NAMALWA (cell line): Measurements from ENCODE around the gene ALDH8A1.

Experiments
- DNase-seq: peaks from one replicate; pipeline ENCODE4 v3.0.0-alpha.2; 2015; ENCODE audit warnings: low spot score

Gene ALDH8A1

GRCh38 chr6:134950482-134950881, 581 bp upstream of the ALDH8A1 start:
- no peak for DNase-seq

- no peak for DNase-seq
These were observed 1.2 kb downstream of the ALDH8A1 start for GRCh38 chr6:134948691-134949090.

- no peak for DNase-seq
These were observed 1.8 kb downstream of the ALDH8A1 start for GRCh38 chr6:134948142-134948541.

- no peak for DNase-seq
These were observed 4.9 kb downstream of the ALDH8A1 start for GRCh38 chr6:134945045-134945444.

GRCh38 chr6:134943522-134944111, 6.3 kb downstream of the ALDH8A1 start:
- no peak for DNase-seq

- no peak for DNase-seq
These were observed 11.0 kb downstream of the ALDH8A1 start for GRCh38 chr6:134938896-134939295.

- no peak for DNase-seq
These were observed 12.5 kb downstream of the ALDH8A1 start for GRCh38 chr6:134937426-134937825.

GRCh38 chr6:134936931-134937330, 13.0 kb downstream of the ALDH8A1 start:
- no peak for DNase-seq

GRCh38 chr6:134936476-134936875, 13.4 kb downstream of the ALDH8A1 start:
- no peak for DNase-seq

GRCh38 chr6:134934793-134935485, 15.0 kb downstream of the ALDH8A1 start:
- no peak for DNase-seq

- no peak for DNase-seq
These were observed 17.1 kb downstream of the ALDH8A1 start for GRCh38 chr6:134932535-134933470.

GRCh38 chr6:134932098-134932497, 17.8 kb downstream of the ALDH8A1 start:
- no peak for DNase-seq

GRCh38 chr6:134930463-134930862, 19.4 kb downstream of the ALDH8A1 start:
- no peak for DNase-seq

- no peak for DNase-seq
These were observed 21.6 kb downstream of the ALDH8A1 start for GRCh38 chr6:134928151-134928900.

- DNase-seq = no peak
These were observed 24.1 kb downstream of the ALDH8A1 start for GRCh38 chr6:134925800-134926199.

GRCh38 chr6:134921721-134922261, 28.1 kb downstream of the ALDH8A1 start:
- DNase-seq = no peak

GRCh38 chr6:134921276-134921675, 28.6 kb downstream of the ALDH8A1 start:
- DNase-seq = no peak

- DNase-seq = no peak
These were observed 29.5 kb downstream of the ALDH8A1 start for GRCh38 chr6:134920422-134920821.

GRCh38 chr6:134918418-134918961, 31.4 kb downstream of the ALDH8A1 start:
- DNase-seq = no peak

GRCh38 chr6:134911547-134911946, 38.4 kb downstream of the ALDH8A1 start:
- no peak for DNase-seq

GRCh38 chr6:134910593-134910935, 39.3 kb downstream of the ALDH8A1 start:
- no peak for DNase-seq
